ENCODE data around the gene CATSPER4.
"Not testable (repeated sequence)": the region's sequence is repeated elsewhere in the genome, so short reads cannot be mapped to it uniquely, and the experiment has no call there.

CATSPER4 gene

DNA sequence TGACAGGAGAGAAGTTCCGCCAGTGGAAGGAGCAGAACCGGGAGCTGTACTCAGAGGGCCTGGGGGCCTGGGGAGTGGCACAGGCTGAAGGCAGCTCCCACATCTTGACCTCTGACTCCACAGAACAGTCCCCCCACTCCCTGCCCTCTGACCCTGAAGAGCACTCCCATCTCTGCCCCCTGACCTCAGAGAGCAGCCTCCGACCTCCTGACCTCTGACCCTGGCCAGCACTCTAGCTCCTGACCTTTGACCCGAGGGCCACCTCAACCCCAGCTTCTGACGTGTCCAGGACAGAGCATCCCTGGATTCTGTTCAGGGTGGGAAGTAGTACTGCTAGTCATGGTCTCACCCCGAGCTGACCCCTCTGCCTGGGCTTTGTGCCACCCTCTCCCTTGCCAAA, 1.1 kb upstream of the CATSPER4 start:
- in situ Hi-C loops (cut with MboI; ENCODE audit: low sequenced_read_pairs), result no loop called here

DNA sequence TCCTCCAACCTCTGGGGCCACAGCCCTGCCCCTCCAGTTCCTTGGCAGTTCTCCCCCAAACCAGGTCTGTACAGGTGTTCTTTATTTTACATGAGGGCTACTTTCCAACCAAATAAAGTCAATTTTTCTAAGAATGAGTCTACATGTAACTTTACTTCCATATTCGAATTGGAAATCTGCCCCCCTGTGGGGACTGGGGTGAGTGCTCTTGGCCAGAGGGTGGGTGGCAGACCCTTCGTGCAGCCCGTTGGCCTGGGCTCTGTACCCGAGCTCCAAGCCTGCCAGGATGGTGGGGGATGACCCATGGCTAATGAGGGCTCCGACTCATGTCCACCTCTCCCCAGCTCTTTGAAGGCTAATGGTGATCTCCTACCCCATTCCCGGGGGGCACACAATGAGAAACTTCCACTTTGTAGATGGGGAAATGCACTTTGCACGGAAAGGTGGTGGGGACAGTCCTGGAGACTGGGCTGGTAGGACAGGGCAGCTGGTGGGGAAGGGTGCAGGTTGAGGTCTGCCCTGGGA, 589 bp upstream of the CATSPER4 start:
- in situ Hi-C loops (cut with MboI; ENCODE audit: low sequenced_read_pairs), result no loop called here

DNA sequence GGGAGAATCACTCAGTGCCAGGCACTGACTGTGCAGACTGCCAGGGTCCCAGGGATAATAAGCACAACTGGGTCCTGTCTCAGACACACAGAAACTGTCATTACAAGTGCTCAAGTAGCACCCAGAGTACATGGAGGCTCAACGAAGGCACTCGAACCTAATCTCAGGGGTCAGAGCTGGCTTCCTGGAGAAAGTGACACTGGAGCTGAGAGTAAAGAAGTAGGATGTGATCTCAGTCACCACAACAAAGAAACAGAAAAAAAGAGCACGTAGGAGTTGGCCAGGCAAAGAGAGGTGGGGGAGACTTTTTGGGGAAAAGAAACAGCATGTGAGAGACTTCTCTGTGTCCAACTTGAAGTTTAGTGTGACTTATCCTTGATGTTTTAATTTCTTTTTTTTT, 1.3 kb downstream of the CATSPER4 start:
- in situ Hi-C loops (cut with MboI; ENCODE audit: low sequenced_read_pairs), result no loop called here

DNA sequence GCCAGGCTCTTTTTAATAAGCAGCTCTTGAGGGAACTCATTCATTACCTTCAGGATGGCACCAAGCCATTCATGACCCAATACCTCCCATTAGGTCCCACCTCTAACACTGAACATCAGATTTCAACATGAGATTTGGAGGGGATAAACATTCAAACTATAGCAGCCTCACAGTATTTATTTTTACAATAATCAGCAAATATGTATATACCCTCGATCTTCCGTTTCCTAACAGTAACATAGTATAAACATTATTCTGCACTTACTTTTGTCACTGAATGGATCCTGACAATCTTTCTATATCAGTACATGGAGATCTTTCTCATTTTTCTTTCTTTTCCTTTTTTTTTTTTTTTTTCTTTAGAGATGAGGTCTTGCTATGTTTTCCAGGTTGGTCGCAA, 5.4 kb downstream of the CATSPER4 start:
- in situ Hi-C loops (cut with MboI; ENCODE audit: low sequenced_read_pairs), result no loop called here

DNA sequence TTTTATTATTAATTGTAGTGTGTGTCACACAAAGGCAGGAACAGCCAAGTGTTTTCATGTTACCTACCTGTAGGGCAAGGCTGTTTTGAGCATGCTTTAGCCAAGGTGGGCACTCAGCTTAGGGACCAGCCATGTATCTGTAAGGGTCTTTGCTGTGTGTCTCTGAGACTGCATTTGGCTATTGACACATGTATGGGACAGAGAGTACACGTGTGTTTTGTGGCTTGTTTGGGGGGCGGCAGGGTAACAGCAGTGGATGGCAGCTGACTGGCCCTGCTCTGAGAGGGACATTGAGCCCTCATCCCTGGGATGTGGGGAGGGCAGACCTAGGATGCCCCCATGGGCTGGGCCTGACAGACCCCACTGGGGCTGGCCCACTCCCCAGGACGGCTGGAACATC, 6.9 kb downstream of the CATSPER4 start:
- in situ Hi-C loops (cut with MboI; ENCODE audit: low sequenced_read_pairs), result no loop called here

DNA sequence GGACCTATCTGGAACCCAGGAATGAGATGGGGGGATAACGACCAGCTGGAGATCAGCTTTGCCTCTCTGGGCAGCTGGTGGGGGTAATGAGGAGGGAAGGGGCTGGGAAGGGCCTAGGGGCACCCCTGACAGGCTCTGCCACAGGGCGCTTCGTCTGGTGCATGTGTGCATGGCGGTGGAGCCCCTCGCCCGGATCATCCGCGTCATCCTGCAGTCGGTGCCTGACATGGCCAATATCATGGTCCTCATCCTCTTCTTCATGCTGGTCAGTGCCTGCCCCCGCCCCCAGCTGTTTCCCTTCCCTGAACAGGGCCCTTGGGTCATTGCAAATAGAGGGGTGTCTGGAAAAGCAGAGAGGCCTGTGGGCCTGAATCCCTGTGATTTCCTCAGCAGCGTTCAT, 7.4 kb downstream of the CATSPER4 start:
- in situ Hi-C loops (cut with MboI; ENCODE audit: low sequenced_read_pairs), result no loop called here

DNA sequence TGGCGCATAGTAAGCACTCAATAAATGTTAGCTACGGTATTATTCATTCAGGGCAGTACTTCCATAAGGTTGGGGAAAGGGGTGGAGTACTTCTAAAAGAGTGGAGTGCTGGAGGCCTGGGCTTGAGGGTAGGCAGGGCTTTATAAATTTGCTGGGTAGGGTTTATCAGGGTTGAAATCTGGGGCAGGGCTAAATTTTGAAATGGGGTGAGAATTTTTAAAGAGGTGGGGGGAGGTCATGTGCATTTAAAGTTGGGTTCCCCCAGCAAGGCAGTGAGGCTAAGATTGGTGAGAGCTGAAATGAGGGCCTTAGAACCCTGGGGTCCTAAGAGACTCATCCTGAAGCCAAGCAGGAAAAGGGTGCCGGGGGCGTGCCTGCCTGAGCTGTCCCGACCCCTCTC, 10.0 kb downstream of the CATSPER4 start:
- in situ Hi-C loops (cut with MboI; ENCODE audit: low sequenced_read_pairs), result no loop called here

DNA sequence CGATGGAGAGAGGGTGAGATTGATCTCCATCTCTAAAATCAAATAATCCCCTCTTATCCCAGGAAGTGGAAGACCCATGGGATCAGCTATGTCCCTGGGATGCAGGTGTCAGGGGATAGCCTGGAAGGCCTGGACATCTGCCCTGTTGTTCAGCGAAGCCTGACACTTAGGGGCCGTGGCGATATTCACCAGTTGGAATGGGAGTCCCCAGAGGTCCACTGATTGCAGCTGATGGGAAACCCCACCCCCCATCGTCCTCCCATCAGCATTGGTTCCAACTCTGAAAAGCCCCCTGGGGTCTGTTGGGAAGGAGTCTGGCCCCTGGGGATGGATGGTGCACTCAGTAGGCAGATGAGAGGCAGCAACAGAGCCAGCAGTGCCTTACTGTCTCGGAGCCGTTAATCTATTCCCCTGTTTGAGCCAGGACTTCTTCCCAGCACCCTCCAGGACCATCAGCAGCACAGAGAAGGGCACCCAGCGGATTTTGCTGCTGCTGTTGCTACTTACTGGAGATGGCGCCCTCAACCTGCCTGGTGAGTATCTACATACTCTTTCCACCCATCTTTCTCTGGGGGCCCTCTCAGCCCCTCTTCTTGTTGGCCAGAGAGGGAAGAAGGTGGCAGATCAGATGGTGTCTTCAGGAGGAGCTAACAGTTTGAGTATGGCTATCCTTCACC, 13.4 kb downstream of the CATSPER4 start:
- in situ Hi-C loops (cut with MboI; ENCODE audit: low sequenced_read_pairs), result no loop called here

DNA sequence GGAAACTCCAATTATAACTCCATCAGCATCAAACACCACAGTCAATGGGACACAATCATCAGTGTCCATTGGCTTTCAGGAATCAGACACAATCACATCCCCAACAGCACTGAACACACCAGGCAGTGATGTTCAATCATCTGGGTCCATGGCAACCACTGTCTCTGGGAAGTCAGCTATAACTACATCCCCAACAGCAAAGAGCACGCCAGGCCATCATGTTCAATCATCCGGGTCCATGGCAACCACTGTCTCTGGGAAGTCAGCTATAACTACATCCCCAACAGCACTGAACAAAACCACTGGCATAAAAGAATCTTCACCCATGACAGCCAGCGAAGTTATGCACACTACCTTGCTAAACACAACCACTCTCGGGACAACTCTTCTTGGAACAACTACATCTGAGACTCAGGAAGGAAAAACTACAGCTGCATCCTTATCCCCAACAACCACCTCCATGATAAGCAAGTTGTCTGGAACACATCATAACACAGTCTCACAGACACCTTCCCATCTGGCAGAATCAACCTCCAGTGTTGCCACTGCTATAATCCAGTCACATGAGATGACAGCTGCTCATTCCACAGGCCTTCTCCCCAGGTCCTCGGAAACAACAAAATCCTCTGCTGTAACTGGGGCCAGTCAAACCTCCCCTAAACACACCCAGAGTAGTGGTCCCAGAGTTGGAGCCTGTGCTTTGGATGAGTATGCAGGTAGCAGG, 19.9 kb downstream of the CATSPER4 start:
- in situ Hi-C loops (cut with MboI; ENCODE audit: low sequenced_read_pairs), result no loop called here

DNA sequence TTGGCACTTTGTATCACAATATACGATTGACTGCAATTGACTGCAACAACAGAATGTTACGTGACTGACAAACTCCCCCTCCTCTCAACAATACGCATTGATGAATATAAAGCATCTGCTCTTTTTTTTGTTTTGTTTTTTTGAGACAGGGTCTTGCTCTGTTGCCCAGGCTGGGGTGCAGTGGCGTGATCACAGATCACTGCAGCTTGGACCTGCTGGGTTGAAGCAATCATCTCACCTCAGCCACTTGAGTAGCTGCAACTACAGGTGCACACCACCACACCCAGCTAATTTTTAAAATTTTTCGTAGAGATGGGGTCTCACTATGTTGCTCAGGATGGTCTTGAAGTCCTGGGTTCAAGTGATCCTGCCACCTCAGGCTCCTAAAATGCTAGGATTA, 22.3 kb downstream of the CATSPER4 start:
- in situ Hi-C loops (cut with MboI; ENCODE audit: low sequenced_read_pairs), result no loop called here

DNA sequence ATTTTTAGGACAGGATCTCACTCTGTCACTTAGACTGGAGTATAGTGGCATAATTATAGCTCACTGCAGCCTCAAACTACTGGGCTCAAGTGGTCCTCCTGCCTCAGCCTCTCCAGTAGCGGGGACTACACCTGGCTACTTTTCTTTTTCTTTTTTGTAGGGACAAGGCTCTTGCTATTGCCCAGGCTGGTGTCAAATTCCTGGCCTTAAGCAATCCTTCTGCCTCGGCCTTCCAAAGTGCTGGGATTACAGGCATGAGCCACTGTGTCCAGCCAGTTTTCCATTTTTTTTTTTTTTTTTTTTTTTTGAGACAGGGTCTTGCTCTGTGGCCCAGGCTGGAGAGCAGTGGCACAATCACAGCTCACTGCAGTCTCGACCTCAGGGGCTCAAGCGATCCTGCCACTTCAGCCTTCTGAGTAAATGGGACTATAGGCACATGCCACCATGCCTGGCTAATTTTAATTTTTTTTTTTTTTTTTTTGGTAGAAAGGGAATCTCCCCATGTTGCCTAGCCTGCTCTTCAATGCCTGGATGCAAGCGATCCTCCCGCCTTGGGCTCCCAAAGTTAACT, 23.0 kb downstream of the CATSPER4 start:
- in situ Hi-C loops (cut with MboI; ENCODE audit: low sequenced_read_pairs), result no loop called here

DNA sequence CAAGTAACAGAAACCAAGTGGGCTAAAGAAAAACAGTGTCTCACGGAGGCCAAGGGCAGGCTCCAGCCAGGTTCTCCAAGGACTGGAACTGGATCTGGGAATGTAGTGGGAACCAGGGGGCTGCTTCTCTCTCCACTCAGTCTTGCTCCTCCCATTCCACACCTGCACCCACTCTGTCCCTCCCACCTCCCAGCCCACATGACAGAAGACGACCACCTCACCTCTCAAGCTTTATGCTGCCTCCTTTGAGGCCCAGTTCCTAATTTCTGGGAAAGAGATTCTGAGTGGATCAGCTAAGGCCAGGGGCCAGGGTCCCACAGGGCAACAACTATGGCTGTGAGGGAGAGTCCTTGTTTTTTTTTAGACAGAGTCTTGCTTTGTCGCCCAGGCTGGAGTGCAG, 24.8 kb downstream of the CATSPER4 start:
- in situ Hi-C loops (cut with MboI; ENCODE audit: low sequenced_read_pairs), result no loop called here

DNA sequence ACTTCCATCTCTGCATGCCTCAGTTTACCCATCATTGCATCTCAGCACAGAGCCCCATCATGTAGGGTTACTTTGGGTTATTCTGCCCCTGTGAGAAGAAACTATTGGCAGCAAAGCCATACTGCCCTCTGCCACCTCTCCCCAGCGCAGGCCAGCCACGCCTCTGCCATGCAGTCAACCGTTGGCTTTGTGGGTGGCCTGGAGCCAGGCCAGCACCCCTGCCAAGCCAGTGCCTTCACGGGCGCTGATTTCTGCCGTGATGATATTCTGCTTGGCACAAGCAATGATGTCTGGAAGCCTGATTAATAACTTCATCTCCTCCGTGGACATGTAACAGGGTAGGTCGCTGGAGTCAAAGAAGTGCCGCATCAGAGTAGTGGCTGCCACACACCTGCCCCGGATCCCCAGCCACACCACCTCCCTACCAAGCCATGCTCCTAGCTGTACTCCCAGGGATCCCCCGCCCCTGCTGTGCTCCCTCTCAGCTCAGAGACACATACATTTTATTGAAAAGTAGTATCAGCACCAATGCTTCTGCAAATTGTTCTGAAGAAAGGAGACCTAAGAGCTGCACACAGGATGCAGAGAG, 28.6 kb downstream of the CATSPER4 start:
- in situ Hi-C loops (cut with MboI; ENCODE audit: low sequenced_read_pairs), result no loop called here

DNA sequence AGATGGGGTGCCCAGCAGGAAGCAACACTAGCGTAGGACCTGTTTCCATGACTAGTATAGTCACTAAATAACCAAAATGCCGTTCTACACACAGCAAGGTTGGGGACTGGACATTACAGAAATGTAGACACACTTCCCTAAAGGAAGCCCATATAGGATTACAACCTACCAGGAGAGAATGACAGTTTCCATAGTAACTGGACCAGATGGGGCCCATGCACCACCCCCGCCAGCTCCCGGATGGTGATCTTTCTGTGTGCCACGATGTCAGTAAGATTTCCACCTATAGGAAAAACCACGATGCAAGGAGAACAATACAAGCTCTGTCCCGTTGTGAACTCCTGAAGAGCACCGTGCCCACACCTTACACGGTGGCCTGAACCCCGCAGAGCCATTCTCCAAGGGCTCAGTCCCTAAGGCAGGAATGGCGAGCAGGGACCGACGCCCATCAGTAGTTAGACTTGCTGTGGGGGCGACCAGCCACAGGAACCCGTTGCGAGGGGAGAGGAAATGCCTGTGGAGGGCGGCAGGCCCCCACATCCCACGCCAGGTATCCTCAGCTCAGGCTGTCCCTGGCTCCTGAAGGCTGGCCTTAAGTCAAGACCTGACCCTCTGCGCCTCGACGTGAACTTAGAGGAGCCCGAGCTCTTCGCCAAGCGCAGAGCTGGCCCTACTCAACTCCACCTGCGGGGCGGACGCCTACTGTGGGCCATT, 30.0 kb downstream of the CATSPER4 start:
- in situ Hi-C loops (cut with MboI; ENCODE audit: low sequenced_read_pairs), result no loop called here

DNA sequence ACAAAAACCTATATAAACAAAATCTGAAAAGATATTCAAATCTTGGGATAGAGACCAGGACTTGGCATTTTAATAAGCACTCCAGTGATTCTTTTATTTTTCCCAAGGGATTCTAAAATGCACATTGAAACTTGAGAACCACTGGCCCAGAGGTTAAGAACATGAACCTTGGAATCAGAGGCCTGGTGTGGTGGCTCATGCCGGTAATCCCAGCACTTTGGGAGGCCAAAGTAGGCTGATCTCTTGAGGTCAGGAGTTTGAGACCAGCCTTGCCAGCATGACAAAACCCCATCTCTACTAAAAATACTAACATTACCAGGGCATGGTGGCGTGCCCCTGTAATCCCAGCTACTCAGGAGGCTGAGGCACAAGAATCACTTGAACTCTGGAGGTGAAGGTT, 30.7 kb downstream of the CATSPER4 start:
- in situ Hi-C loops (cut with MboI; ENCODE audit: low sequenced_read_pairs), result no loop called here

DNA sequence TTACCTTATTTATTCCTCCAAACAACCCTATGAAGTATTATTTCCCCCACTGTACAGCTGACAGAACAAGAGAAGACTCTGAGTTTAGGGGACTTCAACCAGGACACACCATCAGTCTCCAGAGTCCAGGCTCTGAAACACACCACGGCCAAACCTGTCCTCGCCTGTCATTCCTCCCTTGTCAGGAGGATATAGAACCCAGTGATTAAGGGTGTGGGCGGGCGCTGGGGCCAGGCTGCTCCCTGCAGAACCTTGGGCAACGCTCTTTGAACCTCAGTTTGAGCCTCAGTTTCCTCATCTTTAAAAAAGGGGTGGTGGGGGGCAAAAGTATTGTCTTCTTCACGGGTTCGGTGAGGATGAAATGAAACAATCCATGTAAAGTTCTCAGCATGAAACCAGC, 34.2 kb downstream of the CATSPER4 start:
- in situ Hi-C loops (cut with MboI; ENCODE audit: low sequenced_read_pairs), result no loop called here

DNA sequence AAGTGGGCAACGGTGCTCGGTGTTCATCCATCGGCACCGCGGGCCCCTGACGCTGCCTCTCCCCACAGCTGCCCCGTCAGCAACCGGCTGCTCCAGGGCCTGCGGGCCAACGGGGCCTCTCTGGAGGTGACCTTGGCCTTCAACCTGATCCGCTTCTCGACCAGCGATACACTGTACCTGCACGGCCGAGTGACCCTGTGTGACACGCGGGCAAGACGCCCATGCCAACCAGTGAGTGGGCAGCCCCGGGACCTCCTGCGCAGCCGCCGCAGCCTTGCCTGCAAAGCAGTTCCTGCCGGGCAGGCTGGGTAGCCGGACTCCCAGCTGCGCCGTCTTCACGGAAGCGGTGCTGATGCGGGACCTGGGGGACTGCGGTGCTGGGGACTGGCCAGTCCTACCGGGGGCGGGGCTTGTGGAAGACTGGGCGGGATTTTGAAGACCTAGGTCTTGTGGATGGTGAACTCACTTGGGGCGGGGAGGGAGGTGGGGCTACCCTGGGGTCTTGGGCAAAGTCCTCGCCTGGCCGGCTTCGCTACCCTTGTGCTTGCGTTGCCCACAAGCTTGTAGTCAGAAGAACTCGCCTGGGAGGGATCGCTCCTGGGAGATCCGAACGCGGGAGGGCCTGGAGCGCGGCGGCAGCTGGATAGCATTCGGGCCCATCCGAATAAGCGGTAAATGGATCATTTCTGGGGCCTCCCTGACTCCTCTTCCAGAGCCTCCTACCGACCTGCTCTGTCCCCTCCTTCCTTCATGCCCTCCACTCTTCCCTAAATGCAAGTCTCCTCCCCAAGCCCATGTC, 34.8 kb downstream of the CATSPER4 start:
- in situ Hi-C loops (cut with MboI; ENCODE audit: low sequenced_read_pairs), result no loop called here

DNA sequence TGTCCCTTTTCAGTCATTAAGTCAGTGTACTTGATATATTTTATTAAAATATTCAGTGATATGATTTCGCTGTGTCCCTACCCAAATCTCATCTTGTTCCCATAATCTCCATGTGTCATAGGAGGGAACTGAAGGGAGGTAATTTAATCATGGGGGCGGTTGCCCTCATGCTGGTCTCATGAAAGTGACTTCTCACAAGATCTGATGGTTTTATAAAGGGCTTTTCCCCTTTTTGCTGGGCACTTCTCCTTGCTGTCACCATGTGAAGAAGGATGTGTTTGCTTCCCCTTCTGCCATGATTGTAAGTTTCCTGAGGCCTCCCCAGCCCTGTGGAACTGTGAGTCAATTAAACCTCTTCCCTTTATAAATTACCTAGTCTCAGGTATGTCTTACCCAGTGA, 40.3 kb downstream of the CATSPER4 start:
- in situ Hi-C loops (cut with MboI; ENCODE audit: low sequenced_read_pairs), result not testable (repeated sequence)

DNA sequence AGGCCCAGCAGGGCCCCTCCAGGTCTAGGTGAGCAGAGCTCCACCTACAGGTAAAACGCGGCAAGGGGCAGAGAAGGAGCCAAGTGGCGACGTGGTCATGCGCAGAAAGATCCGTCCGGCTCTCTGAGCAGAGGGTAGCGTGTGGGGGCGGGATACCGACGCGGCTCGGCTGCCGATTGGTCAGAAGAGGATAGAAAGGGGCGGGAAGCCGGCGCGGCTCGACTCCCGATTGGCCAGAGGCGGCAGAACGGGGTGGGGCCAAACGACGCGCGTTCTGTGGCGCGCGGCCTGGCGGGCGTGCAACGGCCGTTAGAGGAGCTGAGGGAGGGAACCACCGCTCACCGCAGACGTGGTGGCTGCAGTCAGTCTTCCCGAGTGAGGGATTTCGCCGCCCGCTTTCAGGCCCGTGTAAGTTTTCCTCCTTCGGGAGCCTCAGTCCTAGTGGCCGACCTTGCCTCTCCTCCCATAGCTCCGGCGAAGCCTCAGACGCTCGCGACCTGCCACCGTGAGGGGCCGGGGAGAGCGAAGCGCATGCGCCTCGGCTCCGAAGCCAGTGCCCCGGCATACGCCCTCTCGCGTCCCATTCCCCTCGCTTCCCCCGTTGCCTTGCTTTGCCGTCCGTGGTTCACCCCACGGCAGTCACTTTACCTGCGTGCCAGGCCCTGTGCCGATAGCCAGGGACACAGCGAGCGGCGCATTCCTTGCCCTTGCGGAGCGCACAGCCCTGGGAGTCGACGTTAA, 43.7 kb downstream of the CATSPER4 start, which contains the start of gene CEP85:
TSS of gene CEP85 (plus strand) at position 298 of the 741 bp plus-strand sequence. CDS start 5,584 bp downstream, outside the sequence.
- in situ Hi-C loops (cut with MboI; ENCODE audit: low sequenced_read_pairs), result no loop called here

Data from HL-60/S4 (cell line).